ENCODE data around the gene CUX1.
A peak's percentile ranks its signal among the peaks of the same experiment; 100 is the strongest.
"Not testable (repeated sequence)": the region's sequence is repeated elsewhere in the genome, so short reads cannot be mapped to it uniquely, and the experiment has no call there.

The CUX1 gene

DNA sequence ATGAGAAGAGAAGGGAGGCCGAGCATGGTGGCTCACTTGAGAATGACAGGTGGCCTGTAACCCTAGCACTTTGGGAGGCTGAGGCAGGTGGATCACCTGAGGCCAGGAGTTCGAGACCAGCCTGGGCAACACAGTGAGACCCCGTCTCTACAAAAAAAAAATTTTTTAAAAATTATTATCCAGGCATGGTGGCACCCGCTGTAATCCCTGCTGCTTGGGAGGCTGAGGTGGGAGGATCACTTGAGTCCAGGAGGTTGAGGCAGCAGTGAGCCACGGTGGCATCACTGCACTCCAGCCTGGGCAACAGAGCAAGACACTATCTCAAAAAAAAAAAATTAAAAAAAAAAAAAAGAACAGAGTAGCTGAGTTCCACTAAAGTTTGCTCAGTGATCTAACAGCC, 412.7 kb downstream of the CUX1 start:
- not testable (repeated sequence) for DNase-seq

DNA sequence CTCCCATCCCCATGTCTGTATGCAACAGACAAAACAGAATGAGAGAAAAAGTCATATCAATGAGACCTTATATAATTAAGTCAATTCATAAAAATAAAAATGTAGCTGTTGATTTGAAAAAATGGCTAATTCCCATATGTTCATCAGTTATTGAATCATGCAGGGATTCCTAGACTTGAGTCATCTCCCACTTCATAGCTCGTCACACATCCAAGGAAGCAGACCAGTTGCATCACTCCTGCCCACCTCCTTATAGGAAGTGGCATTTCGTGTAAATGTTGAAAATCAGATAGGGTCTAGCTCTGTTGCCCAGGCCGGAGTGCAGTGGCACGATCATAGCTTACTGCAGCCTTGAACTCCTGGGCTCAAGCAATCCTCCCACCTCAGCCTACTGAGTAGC, 413.2 kb downstream of the CUX1 start:
- no peak for DNase-seq

DNA sequence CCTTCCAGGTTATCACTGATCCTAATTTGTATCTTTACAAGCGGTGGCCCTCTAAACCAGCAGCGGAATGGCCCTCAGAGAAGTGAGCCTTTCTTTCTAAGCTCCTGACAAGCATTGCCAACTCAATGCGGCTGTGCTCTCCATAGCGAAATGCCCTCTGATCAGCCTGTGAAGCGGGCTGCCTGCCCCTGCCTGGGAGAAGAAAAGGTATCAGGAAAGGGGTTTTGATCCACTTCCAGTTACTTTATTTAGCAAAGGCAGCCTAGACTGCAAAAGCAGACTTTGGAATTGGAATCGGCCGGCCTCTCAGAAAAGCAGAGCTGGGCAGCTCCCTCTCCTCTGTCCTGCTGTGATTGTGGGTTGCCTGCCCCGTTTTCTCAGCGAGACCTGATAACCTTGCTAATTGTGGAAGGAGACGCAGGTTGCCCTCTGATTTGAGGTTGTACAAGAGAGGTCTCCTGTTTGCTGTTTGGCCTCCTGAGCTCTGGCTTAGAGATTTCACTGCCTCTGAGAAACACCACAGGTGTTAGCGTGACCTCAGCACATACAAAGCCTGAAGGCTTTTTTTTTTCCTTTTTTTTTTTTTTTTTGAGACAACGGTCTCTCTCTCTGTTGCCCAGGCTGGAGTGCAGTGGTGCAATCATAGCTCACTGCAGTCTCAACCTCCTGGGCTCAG, 415.3 kb downstream of the CUX1 start:
- DNase-seq, result no peak

GRCh38 chr7:102234131-102234530, 416.7 kb downstream of the CUX1 start:
- no peak for DNase-seq

- DNase-seq, result no peak
Observed at GRCh38 chr7:102234801-102235550, 417.6 kb downstream of the CUX1 start.

GRCh38 chr7:102236102-102236501, 418.7 kb downstream of the CUX1 start:
- no peak for DNase-seq

DNA sequence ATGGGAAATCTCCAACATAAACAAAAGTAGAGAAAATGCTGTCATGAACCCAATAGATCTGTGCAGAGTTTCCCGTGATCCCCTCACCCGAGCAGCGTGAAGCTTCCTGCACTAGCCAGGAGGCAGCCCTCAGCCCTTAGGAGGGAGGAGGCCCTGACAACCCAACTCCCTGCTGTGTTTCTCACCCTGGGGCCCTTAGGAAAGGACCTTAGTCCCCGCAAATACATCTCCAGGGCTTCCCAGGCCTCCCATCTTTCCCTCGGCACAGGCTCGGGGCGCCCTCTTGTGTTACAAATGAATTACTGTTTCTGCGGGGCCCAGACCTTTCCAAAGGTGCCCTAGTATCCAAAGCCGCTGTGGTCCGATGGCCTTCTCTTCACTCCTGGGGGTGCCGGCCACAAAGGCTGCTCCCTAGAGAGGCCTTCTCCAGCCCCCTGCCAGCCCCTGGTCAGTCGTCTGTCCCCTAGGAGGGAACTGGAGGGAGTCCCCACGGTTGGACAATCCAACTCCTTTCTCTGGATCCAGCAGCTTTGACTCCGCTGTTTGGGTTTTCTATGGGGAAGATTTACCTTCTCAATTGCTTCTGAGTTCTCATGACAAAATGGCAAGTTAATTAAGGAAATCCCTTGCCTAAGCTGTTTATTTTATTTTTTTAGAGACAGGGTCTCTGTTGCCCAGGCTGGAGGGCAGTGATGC, 419.3 kb downstream of the CUX1 start:
- peak; percentile 51 for DNase-seq

GRCh38 chr7:102239206-102239820, 421.9 kb downstream of the CUX1 start:
- DNase-seq, result no peak

DNA sequence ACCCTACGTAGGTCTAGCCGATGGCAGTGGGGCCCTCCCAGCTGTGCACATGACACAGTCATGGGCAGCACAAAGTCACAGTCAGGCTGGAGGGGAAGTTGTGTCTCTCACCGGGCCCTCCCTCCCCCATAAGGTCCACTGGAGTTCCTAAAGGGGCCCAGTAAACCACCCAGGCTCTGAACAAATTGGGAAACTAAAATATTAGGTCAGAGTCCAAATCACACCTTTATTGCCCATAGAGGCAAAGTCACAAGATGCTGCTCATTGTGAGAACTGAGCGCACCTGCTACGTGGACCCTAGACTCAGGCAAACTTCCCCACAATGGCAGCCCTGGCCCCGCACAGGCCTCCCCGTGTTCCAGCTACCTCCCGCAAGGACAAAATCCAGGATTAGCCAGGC, 424.0 kb downstream of the CUX1 start:
- DNase-seq, result no peak

DNA sequence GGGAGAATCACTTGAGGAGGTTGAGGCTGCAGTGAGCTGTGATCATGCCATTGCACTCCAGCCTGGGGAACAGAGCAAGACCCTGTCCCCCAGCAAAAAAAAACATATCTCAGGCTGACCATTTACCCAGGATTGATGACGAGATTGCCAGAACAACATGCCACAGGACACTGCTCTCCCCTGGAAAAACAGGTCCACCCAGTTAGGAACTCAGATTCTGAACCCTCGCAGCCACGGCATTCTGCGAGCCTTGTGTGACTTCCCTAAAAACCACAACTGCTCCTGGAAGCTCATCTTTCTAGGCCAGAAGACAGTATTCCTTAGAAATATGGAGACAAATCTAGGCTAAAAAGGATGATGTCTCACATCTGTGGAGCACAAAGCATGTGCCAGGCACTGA, 427.2 kb downstream of the CUX1 start:
- DNase-seq, result no peak

DNA sequence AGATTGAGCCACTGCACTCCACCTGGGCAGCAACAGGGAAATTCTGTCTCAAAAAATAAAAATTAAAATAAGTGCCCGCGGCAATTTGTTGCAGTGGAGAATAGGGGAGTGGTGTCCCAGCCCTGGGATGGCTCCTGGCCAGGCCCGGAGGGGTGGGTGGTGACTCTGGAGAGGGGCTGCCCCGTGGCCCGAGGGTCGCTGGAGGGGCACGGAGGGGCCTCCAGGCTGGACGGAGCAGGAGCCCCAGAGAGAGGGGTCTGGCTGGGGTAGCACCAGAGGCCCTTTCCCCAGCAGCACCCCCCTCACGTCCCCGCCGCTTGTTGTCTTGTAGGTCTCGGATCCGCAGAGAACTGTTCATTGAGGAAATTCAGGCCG, 430.6 kb downstream of the CUX1 start:
- no peak for DNase-seq

- DNase-seq, result no peak
Observed at GRCh38 chr7:102248456-102249395, 431.3 kb downstream of the CUX1 start.

DNA sequence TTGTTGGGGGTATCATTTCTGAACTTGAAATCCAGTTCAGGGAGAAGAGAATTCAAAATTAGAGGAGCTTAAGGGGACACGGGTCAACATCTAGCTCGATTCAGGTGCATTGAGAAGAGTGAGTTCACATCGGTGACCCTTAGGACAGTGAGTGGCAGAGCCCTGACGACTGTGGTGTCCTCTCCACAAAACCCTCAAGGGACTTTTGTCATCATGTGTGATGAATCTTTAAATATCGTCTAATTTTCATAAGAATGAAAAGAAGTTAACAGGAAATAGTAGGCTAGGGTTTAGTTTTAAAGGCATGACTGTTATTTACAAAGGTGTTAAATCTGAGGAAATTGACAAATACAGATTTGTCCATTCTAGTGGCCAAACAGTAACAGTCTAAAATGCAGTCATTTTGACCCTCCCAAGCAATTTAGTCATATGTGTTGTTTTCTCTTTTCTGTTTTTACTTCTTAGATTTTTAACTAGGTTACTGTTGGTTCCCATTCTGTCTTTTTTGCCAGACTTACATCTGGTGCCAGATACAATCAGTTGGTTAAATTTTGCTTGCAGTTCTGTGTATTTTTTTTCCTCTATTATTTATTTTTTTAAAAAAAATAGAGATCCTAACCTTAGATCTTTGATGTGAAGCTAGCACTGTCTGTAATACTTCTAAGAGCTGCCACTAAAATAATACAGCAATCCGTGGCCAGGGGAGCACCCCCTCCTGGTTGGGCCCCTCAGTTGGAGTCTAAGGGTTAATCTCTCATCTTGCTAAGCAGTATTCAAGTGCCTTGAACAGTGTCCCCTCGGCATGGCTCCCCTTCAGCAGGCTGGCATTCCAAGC, 434.3 kb downstream of the CUX1 start:
- no peak for DNase-seq

GRCh38 chr7:102252366-102252982, 435.0 kb downstream of the CUX1 start:
- no peak for DNase-seq

DNA sequence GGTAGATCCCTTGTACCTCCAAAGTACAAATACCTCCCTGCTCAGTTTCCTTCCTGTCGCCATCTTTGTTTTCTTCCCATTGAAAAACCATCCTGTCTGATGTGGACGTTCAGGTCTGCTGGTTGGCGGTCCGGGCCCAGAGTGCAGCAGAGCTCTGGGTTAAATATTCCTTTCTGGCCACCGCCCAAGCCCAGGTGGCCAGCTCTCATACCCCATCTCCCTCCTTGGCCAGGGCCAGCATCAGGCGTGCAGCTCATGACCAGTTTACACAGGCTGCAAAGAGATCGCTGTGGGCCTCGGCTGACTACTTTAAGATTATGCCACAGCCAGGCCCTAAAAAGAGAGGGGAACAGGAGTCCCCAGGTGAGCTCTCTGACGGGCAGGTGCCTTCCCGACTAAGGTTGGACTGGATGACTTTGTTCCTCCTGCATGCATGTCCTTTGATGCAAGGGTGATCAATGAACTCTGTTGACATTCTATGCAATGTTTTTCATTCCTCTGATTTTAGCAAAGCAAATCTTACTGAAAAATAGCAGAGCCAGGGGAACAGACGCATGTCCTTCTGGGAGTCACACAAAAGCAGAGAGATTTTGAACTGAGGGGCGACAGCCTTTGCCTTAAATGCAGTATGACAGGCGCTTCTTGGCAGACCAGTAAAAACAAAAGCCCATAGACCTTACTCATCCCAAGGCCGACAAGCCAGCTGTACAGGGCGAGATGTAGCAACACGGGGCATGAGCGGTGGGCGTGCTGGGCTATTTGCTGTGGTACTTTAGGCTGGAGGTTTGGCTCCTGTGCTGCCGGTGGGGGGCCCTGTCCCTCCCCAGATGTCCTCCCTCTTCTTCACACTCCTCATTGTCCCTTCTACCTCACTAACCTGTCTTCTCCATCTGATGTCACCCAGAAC, 435.9 kb downstream of the CUX1 start:
- no peak for DNase-seq

DNA sequence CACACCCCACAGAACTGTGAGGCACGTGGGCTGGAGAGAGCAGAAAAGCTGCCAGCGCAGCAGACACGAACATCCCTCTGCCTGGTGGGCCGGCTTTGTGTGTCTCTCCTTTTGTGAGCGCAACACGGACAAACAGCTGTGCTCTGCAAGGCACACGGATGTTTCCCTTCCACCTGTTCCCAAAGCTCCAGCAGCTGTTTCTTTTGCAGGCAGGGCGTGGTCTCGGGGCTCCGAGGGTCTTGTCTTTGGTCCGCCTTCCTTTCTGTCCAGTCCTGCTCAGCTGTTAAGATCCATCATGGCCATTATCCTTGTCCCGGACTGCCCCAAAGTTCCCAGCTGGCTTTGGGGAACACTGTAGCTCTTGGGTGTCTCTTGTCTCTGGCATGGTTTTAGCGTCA, 436.5 kb downstream of the CUX1 start:
- no peak for DNase-seq

- no peak for DNase-seq
Observed at GRCh38 chr7:102254521-102254920, 437.1 kb downstream of the CUX1 start.

GRCh38 chr7:102255501-102255900, 438.1 kb downstream of the CUX1 start:
- no peak for DNase-seq

- no peak for DNase-seq
Observed at GRCh38 chr7:102255916-102256315, 438.5 kb downstream of the CUX1 start.
